ENCODE data around the gene NDUFA8. TPM values are rescaled to one million over a fixed set of nuclear protein-coding genes. Genes with fewer than 3 reads are reported as not detected.

The NDUFA8 gene
- total RNA-seq, 1 experiment from 2014 or later, result 60.7 TPM

DNA sequence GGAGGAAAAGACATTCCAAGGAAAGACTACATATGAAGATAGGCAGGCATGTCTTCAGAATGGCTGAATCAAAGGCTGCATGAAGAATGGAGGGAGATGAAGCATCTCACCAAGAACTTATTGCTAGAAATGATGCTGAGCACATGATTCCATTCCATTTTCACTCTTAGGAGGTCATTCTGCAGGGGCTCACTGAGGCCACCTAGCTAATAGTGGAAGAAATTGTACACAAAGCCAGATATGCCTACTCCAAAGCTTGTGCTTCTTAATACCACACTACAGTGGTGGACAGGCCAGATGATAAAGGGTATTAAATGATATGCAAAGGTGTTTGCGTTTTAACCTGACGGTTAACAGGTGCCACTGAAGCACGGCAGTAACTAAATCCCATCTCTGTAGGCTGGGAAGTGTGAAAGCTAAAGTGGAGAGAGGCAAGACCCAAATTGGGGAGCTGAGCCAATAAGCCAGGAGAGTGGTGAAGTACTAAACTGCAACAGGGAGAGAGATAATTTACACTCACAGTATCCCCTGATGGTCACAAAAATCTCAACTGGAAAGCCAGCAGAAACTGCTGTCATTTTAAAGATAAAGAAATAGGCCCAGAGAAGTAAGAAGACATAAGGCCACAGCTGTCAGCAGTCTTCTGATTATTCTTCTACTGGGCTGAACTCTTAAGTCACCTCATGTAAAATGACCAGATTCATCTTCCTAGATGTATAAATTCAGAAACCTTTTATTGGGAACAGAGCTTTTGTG, 14.6 kb downstream of the NDUFA8 start:
- no peak overlapping the region for H3K4me3 Mint-ChIP-seq
- no peak overlapping the region for H2BK120ac ChIP-seq (ENCODE audit: low read depth, low read length, poor library complexity, severe bottlenecking)
- no peaks in the 10 kb centered on the region for H3K79me2 ChIP-seq (ENCODE audit: insufficient read depth, low read length)

More for the DNA sequence above, 14.6 kb downstream of the NDUFA8 start:
- Histone ChIP-seq H4K20me1 (ENCODE audit: control insufficient read depth, insufficient read depth, insufficient read length) (no peaks in the 10 kb centered on the region), H3K4me2 (ENCODE audit: insufficient read depth, insufficient read length, low read length) (no peak overlapping the region), H3K27ac (ENCODE audit: insufficient read length, low read depth, low read length) (no peak overlapping the region), H3K27me3 (ENCODE audit: insufficient read depth, low read length) (no peaks in the 10 kb centered on the region), H3K79me1 (ENCODE audit: insufficient read depth, low read depth, low read length, poor library complexity, severe bottlenecking) (no peaks in the 10 kb centered on the region), H2BK20ac (ENCODE audit: low read depth, low read length, poor library complexity, severe bottlenecking) (no peak overlapping the region), H3K4me1 (ENCODE audit: insufficient read depth, low read length) (no peaks in the 10 kb centered on the region), H3K18ac (ENCODE audit: insufficient read length, low read depth, low read length) (no peak overlapping the region), H2AK5ac (ENCODE audit: insufficient read length, low read length) (no peak overlapping the region), H2BK5ac (ENCODE audit: insufficient read length, low read length) (no peak overlapping the region), H3K23ac (ENCODE audit: insufficient read length, low read depth, low read length) (no peak overlapping the region), H4K8ac (replicated peaks; ENCODE audit: insufficient read length, low read depth, low read length) (no peak overlapping the region), H3K9ac (ENCODE audit: extremely low read depth, insufficient read length, low read length) (no peak overlapping the region), H2BK12ac (ENCODE audit: insufficient read length, low read depth, low read length) (no peak overlapping the region), H2AFZ (ENCODE audit: low read length) (no peak overlapping the region), H3K4ac (ENCODE audit: low read depth, low read length) (no peak overlapping the region), H3K56ac (ENCODE audit: insufficient read length, low read depth, low read length) (no peak overlapping the region), H4K91ac (ENCODE audit: insufficient read length, low read depth, low read length) (no peak overlapping the region), H3K23me2 (ENCODE audit: insufficient read length, low read depth, low read length, poor library complexity, severe bottlenecking) (no peaks in the 10 kb centered on the region), H2BK15ac (ENCODE audit: low read depth, low read length) (no peak overlapping the region), H3K9me3 (ENCODE audit: control insufficient read depth, low read depth, low read length) (no peaks in the 10 kb centered on the region), H4K5ac (ENCODE audit: insufficient read length, low read depth, low read length) (no peak overlapping the region), H3K14ac (ENCODE audit: insufficient read depth, low read length) (no peak overlapping the region), H3T11ph (ENCODE audit: low read length) (no peak overlapping the region)
- Mint-ChIP-seq H3K36me3 (ENCODE audit: insufficient read depth in 1 of 3, low read depth in 3 of 3) (peaks cover 14 to 53% (median 40%) of the 10 kb centered on the region in 3 experiments), H3K9me3 (no peaks in the 10 kb centered on the region), H3K4me1 (no peaks in the 10 kb centered on the region), H3K27ac (no peak overlapping the region), H3K27me3 (ENCODE audit: low read depth) (no peaks in the 10 kb centered on the region)
- WGBS (ENCODE audit: extremely low coverage, insufficient read length, low lambda C conversion rate), result no CpG with 5 or more reads among the region's 3 CpGs
- TF ChIP-seq CTCF (conservative IDR thresholded peaks at IDR 0.05), result peak; percentile 43
- DNase-seq, result no peak

All from H9 (cell line).